NCI-H2029 treated with DMSO at 0.1 percent for 48 hours (cell line): ENCODE measurements around the gene MTUS2.

Source experiments
- DNase-seq: peaks from one replicate; lab custom pipeline; 2025; lab: John Stamatoyannopoulos, UW

Gene MTUS2

GRCh38 chr13:29239653-29240525 lies 419.8 kb downstream of the MTUS2 start:
- no peak for DNase-seq

GRCh38 chr13:29254626-29255370 lies 434.7 kb downstream of the MTUS2 start:
- no peak for DNase-seq

GRCh38 chr13:29255567-29255966 lies 435.4 kb downstream of the MTUS2 start:
- no peak for DNase-seq

DNA sequence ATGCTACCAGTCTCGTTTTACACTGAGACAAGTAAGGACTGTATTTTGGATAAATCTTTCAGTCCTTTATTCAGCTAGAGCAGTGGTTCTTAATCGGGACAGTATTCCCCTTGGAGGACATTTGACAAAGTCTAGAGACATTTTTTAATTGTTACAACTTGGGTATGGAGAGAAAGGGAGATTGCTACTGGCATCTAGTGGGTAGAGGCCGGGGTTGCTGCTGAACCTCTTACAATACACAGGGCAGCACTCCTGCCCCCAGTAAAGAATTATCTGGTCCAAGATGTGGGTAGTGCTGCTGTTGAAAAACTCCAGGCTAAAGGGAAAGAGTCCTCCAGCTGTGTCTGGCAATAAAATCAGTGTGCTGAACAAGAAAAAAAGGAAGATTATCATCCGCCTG lies 440.5 kb downstream of the MTUS2 start:
- no peak for DNase-seq

- no peak for DNase-seq
Measured at GRCh38 chr13:29266261-29266660, 446.1 kb downstream of the MTUS2 start.

GRCh38 chr13:29266756-29267733 lies 446.9 kb downstream of the MTUS2 start:
- no peak for DNase-seq

GRCh38 chr13:29270271-29270985 lies 450.3 kb downstream of the MTUS2 start:
- no peak for DNase-seq

GRCh38 chr13:29271606-29272005 lies 451.5 kb downstream of the MTUS2 start:
- DNase-seq = no peak

GRCh38 chr13:29279356-29280254 lies 459.5 kb downstream of the MTUS2 start:
- no peak for DNase-seq

DNA sequence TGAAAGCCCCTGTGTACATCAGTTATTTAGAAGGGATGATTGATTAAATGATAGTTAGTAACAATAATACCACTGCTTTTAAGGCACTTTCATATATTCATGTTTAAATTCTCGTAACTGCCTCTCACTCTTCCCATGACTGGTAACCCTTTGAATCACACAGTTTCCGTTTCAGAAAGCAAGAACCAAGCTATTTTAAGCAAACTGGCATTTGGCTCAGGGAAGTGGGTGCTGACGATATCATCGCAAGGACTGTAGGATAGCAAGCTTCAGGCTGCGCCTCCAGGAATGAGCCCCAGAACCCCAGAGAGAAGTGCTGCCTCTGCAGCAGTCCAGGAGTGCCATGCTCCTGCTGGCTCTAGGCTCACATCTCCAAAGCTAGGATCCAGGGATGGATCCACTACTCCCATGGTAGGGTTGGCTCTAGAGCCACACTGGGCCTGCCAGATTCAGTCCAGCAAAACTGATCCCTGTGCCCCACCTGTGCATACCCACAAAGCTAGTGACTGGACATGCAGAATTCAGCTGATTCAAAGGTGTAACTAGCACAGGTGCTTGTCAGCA lies 461.9 kb downstream of the MTUS2 start:
- DNase-seq = no peak

DNA sequence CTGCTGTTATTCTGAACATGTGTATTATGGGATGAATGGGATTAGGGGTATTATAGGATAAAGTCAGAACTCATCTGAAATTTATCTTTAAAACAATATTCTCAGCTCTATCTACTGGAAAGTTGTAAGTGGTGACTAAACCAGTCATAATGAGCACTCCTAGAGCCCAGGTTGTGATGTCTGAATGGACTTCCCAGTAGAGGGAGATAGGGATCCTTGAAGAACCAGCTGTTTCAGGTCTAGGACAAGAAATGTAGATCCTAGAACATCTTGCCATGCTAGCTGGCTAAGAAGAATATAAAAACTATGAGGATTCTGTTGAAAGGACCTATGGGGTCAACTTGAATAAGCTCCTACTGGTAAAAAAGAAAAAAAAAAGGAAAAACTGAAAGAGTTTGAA lies 464.6 kb downstream of the MTUS2 start:
- no peak for DNase-seq

DNA sequence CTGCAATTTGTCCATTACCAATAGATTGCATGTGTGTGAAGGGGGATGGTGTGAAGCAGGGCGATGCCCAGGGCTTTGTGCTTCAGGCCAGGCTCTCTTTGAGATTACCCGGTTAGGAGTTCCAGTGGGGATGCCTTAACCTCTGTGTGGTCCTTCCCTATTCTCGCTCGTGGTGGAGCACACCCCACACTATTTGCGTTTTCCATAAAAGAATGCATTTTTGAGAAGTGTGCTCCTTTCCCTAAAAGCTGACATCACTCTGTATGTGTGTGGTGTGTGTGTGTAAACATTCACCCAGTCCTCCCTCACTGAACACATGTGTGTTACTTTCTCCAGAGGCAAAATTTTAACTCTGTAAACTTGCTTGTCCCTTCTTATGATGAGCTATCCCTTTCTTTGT lies 467.1 kb downstream of the MTUS2 start:
- DNase-seq = no peak

GRCh38 chr13:29292045-29292444 lies 471.9 kb downstream of the MTUS2 start:
- DNase-seq = no peak

DNA sequence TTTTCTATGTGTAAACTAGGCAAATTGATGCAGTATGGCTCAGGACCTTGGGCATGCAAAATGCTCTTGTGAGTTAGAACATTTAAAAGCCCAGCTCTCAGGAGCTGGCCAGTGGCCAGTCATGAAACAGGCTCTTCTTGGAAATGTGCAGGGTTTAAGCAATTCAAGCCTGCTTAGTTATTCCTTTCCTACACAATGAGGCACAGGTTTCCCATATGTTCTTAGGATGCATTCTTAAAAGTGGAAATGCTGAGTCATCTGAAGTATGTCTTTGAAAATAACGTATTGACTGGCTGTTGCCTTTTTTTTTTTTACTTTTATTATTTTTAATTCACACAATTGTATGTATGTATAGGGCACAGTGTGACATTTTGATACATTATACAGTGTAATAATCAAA lies 474.7 kb downstream of the MTUS2 start:
- no peak for DNase-seq

- DNase-seq = no peak
Measured at GRCh38 chr13:29301027-29301426, 480.9 kb downstream of the MTUS2 start.

DNA sequence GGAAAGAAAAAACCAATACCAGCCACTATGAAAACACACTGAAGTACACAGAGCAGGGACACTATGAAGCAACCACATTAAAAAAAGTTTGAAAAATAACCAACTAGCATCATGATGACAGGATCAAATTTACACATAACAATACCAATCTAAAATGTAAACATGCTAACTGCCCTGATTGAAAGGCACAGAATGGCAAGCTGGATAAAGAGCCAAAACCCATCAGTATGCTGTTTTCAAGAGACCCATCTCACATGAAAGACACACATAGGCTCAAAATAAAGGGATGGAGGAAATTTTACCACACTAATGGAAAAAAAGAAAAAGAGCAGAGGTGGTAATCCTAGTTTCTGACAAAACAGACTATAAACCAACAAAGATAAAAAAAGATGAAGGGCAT lies 484.0 kb downstream of the MTUS2 start:
- DNase-seq = no peak

- no peak for DNase-seq
Measured at GRCh38 chr13:29310806-29311205, 490.7 kb downstream of the MTUS2 start.

DNA sequence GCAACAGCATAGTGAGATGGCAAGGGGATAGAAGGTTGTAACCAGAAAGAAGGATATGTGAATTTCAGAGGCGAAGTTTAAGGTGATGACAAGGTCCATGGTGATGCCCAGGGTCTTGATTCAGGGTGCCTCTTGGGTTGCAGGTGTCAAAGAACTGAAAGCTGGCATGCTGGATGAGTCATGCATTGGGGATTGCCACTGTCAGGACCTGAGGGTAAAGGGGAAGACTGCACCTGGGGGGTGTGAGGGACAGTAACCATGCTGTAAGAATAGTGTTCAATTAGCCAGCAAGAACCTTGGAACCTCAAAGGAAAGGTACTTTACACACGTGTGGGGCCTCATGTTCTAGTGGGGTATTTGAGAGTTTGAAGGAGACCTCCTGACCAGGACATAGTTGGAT lies 495.7 kb downstream of the MTUS2 start:
- DNase-seq = no peak

DNA sequence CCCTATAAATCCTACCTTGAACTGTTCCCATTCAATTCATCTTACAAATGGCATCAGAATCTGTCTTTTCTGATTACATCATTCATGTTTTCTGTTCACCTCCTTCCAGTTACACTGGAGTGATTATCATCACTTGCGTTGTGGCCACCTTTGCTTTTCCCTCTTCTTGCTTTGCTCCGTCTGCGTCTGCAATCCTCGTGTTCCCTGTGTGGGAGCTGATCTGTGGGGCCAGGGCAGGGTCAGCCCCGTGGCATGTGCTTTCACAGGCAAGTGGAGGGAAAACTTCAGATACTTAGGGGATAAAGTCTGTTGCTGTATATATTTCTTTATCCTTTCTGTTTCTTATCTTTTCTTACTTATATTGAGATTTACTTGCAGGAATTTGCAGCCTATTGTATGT lies 497.7 kb downstream of the MTUS2 start:
- no peak for DNase-seq

DNA sequence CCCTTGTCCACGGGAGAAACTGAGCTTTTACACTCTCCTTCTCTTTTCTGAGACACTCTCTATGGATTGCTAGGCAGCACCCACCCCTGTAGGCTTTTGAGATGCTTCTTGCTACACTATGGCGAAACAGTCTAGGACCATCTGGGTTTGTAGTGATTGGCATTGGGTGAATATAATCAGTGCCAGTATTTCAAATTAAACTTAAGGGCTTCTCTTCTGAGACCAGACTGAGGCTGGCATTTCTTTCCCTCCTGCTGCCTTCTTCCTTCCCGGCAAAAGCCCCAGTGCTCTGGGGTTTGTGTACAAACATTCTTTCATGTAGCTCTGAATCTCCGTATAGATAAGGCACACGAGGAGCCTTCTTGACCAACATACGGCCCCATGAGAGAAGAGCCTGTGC lies 498.6 kb downstream of the MTUS2 start:
- DNase-seq = no peak
